ENCODE data around the gene SUMF1. TPM values are rescaled to one million over a fixed set of nuclear protein-coding genes. Genes with fewer than 3 reads are reported as not detected.

Gene SUMF1
- total and polyA plus RNA-seq, 2 of the 13 experiments (the other 11 are each of a cell fraction or from before 2014, with no cell fraction given): 18.5 to 28.9 TPM

- Histone ChIP-seq H3K4me2 (ENCODE audit: low read depth, low read length) (no peak overlapping the region), H3K27me3 (ENCODE audit: control insufficient read depth in 1 of 2, insufficient read depth in 2 of 2, low read length in 2 of 2) (peaks cover 3 to 8% of the 10 kb centered on the region in 2 experiments; a peak in 4 of 5 replicates), H3K9ac (ENCODE audit: insufficient read depth, low read depth, low read length) (no peak overlapping the region), H3K4me3 (replicated peaks in 1 of 3; ENCODE audit: insufficient read depth in 1 of 3, low read depth in 2 of 3, low read length in 3 of 3) (no peak overlapping the region), H3K9me3 (ENCODE audit: low read length) (no peaks in the 10 kb centered on the region), H4K20me1 (ENCODE audit: insufficient read depth, low read length) (no peaks in the 10 kb centered on the region), H3K4me1 (ENCODE audit: insufficient read depth, low read length) (peaks cover 15% of the 10 kb centered on the region), H3K27ac (ENCODE audit: extremely low read length, insufficient read depth, low read length) (no peak overlapping the region), H2AFZ (ENCODE audit: low read length) (no peak overlapping the region), H3K36me3 (replicated peaks in 1 of 2; ENCODE audit: control insufficient read depth in 1 of 2, insufficient read depth in 2 of 2, low read length in 2 of 2) (no peaks in the 10 kb centered on the region), H3K79me2 (ENCODE audit: insufficient read depth, low read length) (no peaks in the 10 kb centered on the region)
- intact Hi-C loops (cut with micrococcal nuclease; ENCODE audit: unreplicated experiment): no loop called here
- DNase-seq (ENCODE audit: low spot score): no peak
- no TSS peak for BruUV-seq (replicated peaks)
- WGBS (ENCODE audit: low lambda C conversion rate): 39% methylated on average over 2 of the region's 2 CpGs
- no peak for FAIRE-seq
- CTCF ChIA-PET (ENCODE audit: low intra/inter-chr PET ratio, low total read pairs): no interaction called here
- POLR2A ChIA-PET: no interaction called here
- TF ChIP-seq CEBPB (IDR thresholded peaks at IDR 0.05; ENCODE audit: borderline replicate concordance, low read depth, low read length): no peak
- TF ChIP-seq FIP1L1 (IDR thresholded peaks at IDR 0.05; ENCODE audit: borderline replicate concordance, insufficient read depth, low read depth, low read length): no peak
- no peak for TF ChIP-seq UBTF (CRISPR knock-in tag; IDR thresholded peaks at IDR 0.05)
- no peak for TF ChIP-seq CBX1 (IDR thresholded peaks at IDR 0.05; ENCODE audit: low read depth)
- TF ChIP-seq ZBTB1 (CRISPR knock-in tag; IDR thresholded peaks at IDR 0.05; ENCODE audit: borderline replicate concordance): no peak
- no peak for TF ChIP-seq ZNF639 (CRISPR knock-in tag; conservative IDR thresholded peaks at IDR 0.05)
- TF ChIP-seq RCOR2 (CRISPR knock-in tag; IDR thresholded peaks at IDR 0.05): no peak
- no peak for TF ChIP-seq MYC (CRISPR knock-in tag; IDR thresholded peaks at IDR 0.05; ENCODE audit: borderline replicate concordance)
- TF ChIP-seq PCBP1 (IDR thresholded peaks at IDR 0.05; ENCODE audit: borderline replicate concordance, low read depth, low read length): no peak
- TF ChIP-seq SETDB1 (CRISPR knock-in tag; IDR thresholded peaks at IDR 0.05; ENCODE audit: borderline replicate concordance): no peak
- TF ChIP-seq TOE1 (CRISPR knock-in tag; IDR thresholded peaks at IDR 0.05): no peak
- no peak for ATAC-seq
- in situ Hi-C loops (cut with HindIII; ENCODE audit: extremely low pct_ligation_motif_present, low pct_unique_long_range_greater_than_20kb): no loop called here
These were observed 5.2 kb upstream of the SUMF1 start for GRCh38 chr3:4472312-4472711.
